ENCODE measurements around the gene ADAMTS12. TPM values are rescaled to one million over a fixed set of nuclear protein-coding genes. Genes with fewer than 3 reads are reported as not detected.

Gene ADAMTS12
- total and polyA plus RNA-seq, 2 of the 8 experiments (the other 6 are each of a cell fraction or from before 2014, with no cell fraction given) = 6.4 to 12.8 TPM

DNA sequence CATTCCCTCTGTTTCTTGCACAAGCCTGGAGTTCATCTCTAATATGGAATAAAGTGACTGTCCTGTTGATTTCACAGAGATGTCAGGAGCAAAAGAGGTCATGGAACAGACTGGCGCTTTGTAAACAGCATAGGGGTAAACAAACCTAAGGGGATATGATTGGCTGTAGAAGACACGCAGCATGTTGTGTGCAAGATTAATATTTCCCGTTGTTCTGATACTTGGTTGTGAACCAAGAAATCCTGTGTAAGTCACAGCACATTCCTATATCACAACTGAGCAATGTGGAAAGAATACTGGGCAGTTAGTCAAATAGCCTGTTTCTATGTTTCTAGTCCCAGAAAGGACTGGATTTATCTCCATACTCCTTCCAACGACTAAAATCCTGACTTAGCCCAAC lies 3.2 kb downstream of the ADAMTS12 start:
- FAIRE-seq = no peak
- no peak for TF ChIP-seq SP2 (IDR thresholded peaks at IDR 0.05; ENCODE audit: low read length)
- TF ChIP-seq, protein P1, sequence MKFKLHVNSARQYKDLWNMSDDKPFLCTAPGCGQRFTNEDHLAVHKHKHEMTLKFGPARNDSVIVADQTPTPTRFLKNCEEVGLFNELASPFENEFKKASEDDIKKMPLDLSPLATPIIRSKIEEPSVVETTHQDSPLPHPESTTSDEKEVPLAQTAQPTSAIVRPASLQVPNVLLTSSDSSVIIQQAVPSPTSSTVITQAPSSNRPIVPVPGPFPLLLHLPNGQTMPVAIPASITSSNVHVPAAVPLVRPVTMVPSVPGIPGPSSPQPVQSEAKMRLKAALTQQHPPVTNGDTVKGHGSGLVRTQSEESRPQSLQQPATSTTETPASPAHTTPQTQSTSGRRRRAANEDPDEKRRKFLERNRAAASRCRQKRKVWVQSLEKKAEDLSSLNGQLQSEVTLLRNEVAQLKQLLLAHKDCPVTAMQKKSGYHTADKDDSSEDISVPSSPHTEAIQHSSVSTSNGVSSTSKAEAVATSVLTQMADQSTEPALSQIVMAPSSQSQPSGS (IDR thresholded peaks at IDR 0.05; ENCODE audit: low read length) = no peak
- TF ChIP-seq CTBP2 (IDR thresholded peaks at IDR 0.05; ENCODE audit: borderline replicate concordance, insufficient read depth, insufficient read length, low read length) = no peak
- no peak for TF ChIP-seq MAFK (IDR thresholded peaks at IDR 0.05; ENCODE audit: low read depth, low read length)
- TF ChIP-seq, protein P2, sequence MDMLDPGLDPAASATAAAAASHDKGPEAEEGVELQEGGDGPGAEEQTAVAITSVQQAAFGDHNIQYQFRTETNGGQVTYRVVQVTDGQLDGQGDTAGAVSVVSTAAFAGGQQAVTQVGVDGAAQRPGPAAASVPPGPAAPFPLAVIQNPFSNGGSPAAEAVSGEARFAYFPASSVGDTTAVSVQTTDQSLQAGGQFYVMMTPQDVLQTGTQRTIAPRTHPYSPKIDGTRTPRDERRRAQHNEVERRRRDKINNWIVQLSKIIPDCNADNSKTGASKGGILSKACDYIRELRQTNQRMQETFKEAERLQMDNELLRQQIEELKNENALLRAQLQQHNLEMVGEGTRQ (IDR thresholded peaks at IDR 0.05; ENCODE audit: low read length) = no peak

More for the DNA sequence above, 3.2 kb downstream of the ADAMTS12 start:
- H2BK15ac ChIP-seq (ENCODE audit: low read length) = no peak overlapping the region
- no peak overlapping the region for H4K8ac ChIP-seq (ENCODE audit: extremely low read depth, insufficient read depth, low read length)
- H3K4me3 ChIP-seq (ENCODE audit: extremely low read depth in 1 of 4, insufficient read depth in 2 of 4, low read depth in 3 of 4, low read length in 4 of 4) = no peak overlapping the region
- H3K4me2 ChIP-seq (ENCODE audit: insufficient read depth in 1 of 2, low read depth in 2 of 2, low read length in 2 of 2) = no peak overlapping the region
- H3K23me2 ChIP-seq (ENCODE audit: low read depth, low read length) = peaks cover 4% of the 10 kb centered on the region; the same call in 1 of the 2 replicates
- no peak overlapping the region for H2AFZ ChIP-seq (ENCODE audit: low read length)
- DNase-seq (ENCODE audit: low read depth in 1 of 2, low spot score in 2 of 2) = no peak
- no peak overlapping the region for H3K4ac ChIP-seq (replicated peaks; ENCODE audit: insufficient read length, low read depth, low read length)
- no peak overlapping the region for H2AK5ac ChIP-seq (ENCODE audit: low read depth, low read length)
- no peaks in the 10 kb centered on the region for H3K9me3 ChIP-seq (ENCODE audit: insufficient read depth in 2 of 2, low read depth in 1 of 2, low read length in 1 of 2)
- no peak overlapping the region for H2BK12ac ChIP-seq (ENCODE audit: low read depth, low read length)
- no peaks in the 10 kb centered on the region for H3K36me3 ChIP-seq (ENCODE audit: control insufficient read depth in 2 of 4, insufficient read depth in 4 of 4, low read length in 3 of 4)
- H3K79me2 ChIP-seq (ENCODE audit: control insufficient read depth in 1 of 2, insufficient read depth in 2 of 2, low read length in 2 of 2) = peaks cover 0 to 21% of the 10 kb centered on the region in 2 experiments; a peak in 1 of 4 replicates
- peaks cover 2% of the 10 kb centered on the region; the same call in 1 of the 2 replicates for H3K79me1 ChIP-seq (ENCODE audit: low read depth, low read length)
- H2BK20ac ChIP-seq (ENCODE audit: low read length) = no peak overlapping the region
- H2BK5ac ChIP-seq (ENCODE audit: low read depth, low read length) = no peak overlapping the region
- H4K5ac ChIP-seq (ENCODE audit: insufficient read length, low read depth, low read length) = no peak overlapping the region
- 94% methylated on average over 4 of the region's 4 CpGs; no CpG with 5 or more reads in 1 of the 2 experiments for WGBS, 2 experiments (ENCODE audit: extremely low coverage in 1 of 2, insufficient coverage in 1 of 2, insufficient read length in 1 of 2, insufficient replicate concordance in 2 of 2, low coverage in 1 of 2, low lambda C conversion rate in 2 of 2, missing lambda C conversion rate in 1 of 2)
- H3K23ac ChIP-seq (ENCODE audit: insufficient read length) = no peak overlapping the region
- H4K20me1 ChIP-seq (replicated peaks in 1 of 2; ENCODE audit: control insufficient read depth in 1 of 2, insufficient read depth in 2 of 2, low read length in 2 of 2) = no peaks in the 10 kb centered on the region
- no peak overlapping the region for H3K18ac ChIP-seq (ENCODE audit: extremely low read depth, low read length)
- H4K91ac ChIP-seq (replicated peaks; ENCODE audit: insufficient read length, low read length) = no peak overlapping the region
- POLR2A ChIA-PET (ENCODE audit: partially characterized antibody) = no interaction called here
- CTCF ChIA-PET (ENCODE audit: partially characterized antibody) = interaction anchor here (3.4 kb wide), 1 partner anchor 46 kb away, joined by 11 read pairs; no protein-coding TSS in a partner anchor
- no peaks in the 10 kb centered on the region; a peak in 1 of 7 replicates for H3K27me3 ChIP-seq (replicated peaks in 1 of 4; ENCODE audit: control insufficient read depth in 3 of 4, extremely low read depth in 1 of 4, insufficient read depth in 3 of 4, low read length in 3 of 4)
- no peak overlapping the region for H2BK120ac ChIP-seq (replicated peaks; ENCODE audit: low read depth, low read length)
- no peak overlapping the region for H3K27ac ChIP-seq (ENCODE audit: low read depth, low read length)
- H3K9ac ChIP-seq (replicated peaks in 1 of 4; ENCODE audit: extremely low read depth in 1 of 4, low read depth in 3 of 4, low read length in 3 of 4) = no peak overlapping the region
- no peak overlapping the region for H3K14ac ChIP-seq (ENCODE audit: insufficient read length)
- no peak overlapping the region for H3K56ac ChIP-seq (replicated peaks; ENCODE audit: insufficient read length, low read depth, low read length)
- H3K4me1 ChIP-seq (replicated peaks in 1 of 4; ENCODE audit: control insufficient read depth in 3 of 4, insufficient read depth in 4 of 4, low read length in 3 of 4) = peaks cover 4 to 22% (median 12%) of the 10 kb centered on the region in 4 experiments

Measured in H1 (cell line).